ENCODE results near the gene HDAC7.

The HDAC7 gene

GRCh38 chr12:47740606-47741339 lies 78.9 kb downstream of the HDAC7 start:
- no peak for DNase-seq (ENCODE audit: extremely low spot score)
- CTCF ChIA-PET, result interaction anchor here (0.6 to 6.3 kb wide), 11 partner anchors 7 to 98 kb away, joined by 3 to 85 read pairs (median 5); partner anchors contain the start of gene RPAP3
- TF ChIP-seq ZNF384 (IDR thresholded peaks at IDR 0.05) (no peak), HDGF (IDR thresholded peaks at IDR 0.05; ENCODE audit: borderline replicate concordance) (no peak), CTBP1 (IDR thresholded peaks at IDR 0.05; ENCODE audit: borderline replicate concordance) (no peak), TARDBP (IDR thresholded peaks at IDR 0.05) (no peak), FOXK2 (IDR thresholded peaks at IDR 0.05) (no peak), FOXM1 (IDR thresholded peaks at IDR 0.05; ENCODE audit: borderline replicate concordance) (no peak), L3MBTL2 (conservative IDR thresholded peaks at IDR 0.05) (no peak), ARNT (IDR thresholded peaks at IDR 0.05) (no peak), SUZ12 (IDR thresholded peaks at IDR 0.05) (no peak), SP1 (IDR thresholded peaks at IDR 0.05) (no peak), LEF1 (IDR thresholded peaks at IDR 0.05; ENCODE audit: borderline replicate concordance) (no peak)
- POLR2A ChIA-PET, result interaction anchor here (0.9 kb wide), 1 partner anchor 35 kb away, joined by 3 read pairs; the partner anchor contains the start of gene RPAP3

- POLR2A ChIA-PET, result no interaction called here
- DNase-seq (ENCODE audit: extremely low spot score), result no peak
- CTCF ChIA-PET, result interaction anchor here (0.6 to 6.3 kb wide), 3 partner anchors 16 to 98 kb away, joined by 3 to 85 read pairs (median 3); no protein-coding TSS in a partner anchor
- TF ChIP-seq HDGF (IDR thresholded peaks at IDR 0.05; ENCODE audit: borderline replicate concordance) (no peak), ELF4 (IDR thresholded peaks at IDR 0.05) (no peak), FOXK2 (IDR thresholded peaks at IDR 0.05) (no peak), L3MBTL2 (conservative IDR thresholded peaks at IDR 0.05) (no peak), PKNOX1 (IDR thresholded peaks at IDR 0.05) (no peak), ZNF384 (IDR thresholded peaks at IDR 0.05) (no peak), TARDBP (IDR thresholded peaks at IDR 0.05) (no peak)
Observed at GRCh38 chr12:47739979-47740378, 79.7 kb downstream of the HDAC7 start.

GRCh38 chr12:47739297-47739696 lies 80.4 kb downstream of the HDAC7 start:
- TF ChIP-seq L3MBTL2 (conservative IDR thresholded peaks at IDR 0.05) (no peak), CTBP1 (IDR thresholded peaks at IDR 0.05; ENCODE audit: borderline replicate concordance) (no peak), TARDBP (IDR thresholded peaks at IDR 0.05) (no peak), LEF1 (IDR thresholded peaks at IDR 0.05; ENCODE audit: borderline replicate concordance) (no peak), ELF4 (IDR thresholded peaks at IDR 0.05) (no peak), SUZ12 (IDR thresholded peaks at IDR 0.05) (no peak), BHLHE40 (IDR thresholded peaks at IDR 0.05; ENCODE audit: borderline replicate concordance) (no peak), FOXA1 (IDR thresholded peaks at IDR 0.05) (no peak), FOXM1 (IDR thresholded peaks at IDR 0.05; ENCODE audit: borderline replicate concordance) (no peak), ZNF384 (IDR thresholded peaks at IDR 0.05) (no peak), ARNT (IDR thresholded peaks at IDR 0.05) (no peak), HDGF (IDR thresholded peaks at IDR 0.05; ENCODE audit: borderline replicate concordance) (no peak), NFRKB (IDR thresholded peaks at IDR 0.05) (no peak), SP1 (IDR thresholded peaks at IDR 0.05) (no peak), PKNOX1 (IDR thresholded peaks at IDR 0.05) (no peak)
- CTCF ChIA-PET, result interaction anchor here (1.1 to 6.3 kb wide), 2 partner anchors 29 to 98 kb away, joined by 3 to 85 read pairs; no protein-coding TSS in a partner anchor
- POLR2A ChIA-PET, result no interaction called here
- DNase-seq (ENCODE audit: extremely low spot score), result no peak

- no peak for TF ChIP-seq ZNF384 (IDR thresholded peaks at IDR 0.05)
- no peak for TF ChIP-seq L3MBTL2 (conservative IDR thresholded peaks at IDR 0.05)
- no peak for TF ChIP-seq ELF4 (IDR thresholded peaks at IDR 0.05)
- no peak for TF ChIP-seq BHLHE40 (IDR thresholded peaks at IDR 0.05; ENCODE audit: borderline replicate concordance)
- TF ChIP-seq FOXK2 (IDR thresholded peaks at IDR 0.05), result no peak
- no peak for TF ChIP-seq NFRKB (IDR thresholded peaks at IDR 0.05)
- no peak for TF ChIP-seq TARDBP (IDR thresholded peaks at IDR 0.05)
- TF ChIP-seq PKNOX1 (IDR thresholded peaks at IDR 0.05), result no peak
- no peak for TF ChIP-seq SUZ12 (IDR thresholded peaks at IDR 0.05)
- no peak for TF ChIP-seq FOXM1 (IDR thresholded peaks at IDR 0.05; ENCODE audit: borderline replicate concordance)
- no peak for TF ChIP-seq LEF1 (IDR thresholded peaks at IDR 0.05; ENCODE audit: borderline replicate concordance)
- no peak for TF ChIP-seq ARNT (IDR thresholded peaks at IDR 0.05)
- CTCF ChIA-PET, result no interaction called here
- POLR2A ChIA-PET, result no interaction called here
- no peak for DNase-seq (ENCODE audit: extremely low spot score)
Observed at GRCh38 chr12:47737936-47738594, 81.6 kb downstream of the HDAC7 start.

- POLR2A ChIA-PET, result no interaction called here
- CTCF ChIA-PET, result interaction anchor here (0.5 to 1.6 kb wide), 8 partner anchors 10 to 101 kb away, joined by 3 to 7 read pairs (median 4); partner anchors contain the start of gene RAPGEF3
- no peak for DNase-seq (ENCODE audit: extremely low spot score)
- TF ChIP-seq L3MBTL2 (conservative IDR thresholded peaks at IDR 0.05), result no peak
- TF ChIP-seq PKNOX1 (IDR thresholded peaks at IDR 0.05), result no peak
- TF ChIP-seq FOXK2 (IDR thresholded peaks at IDR 0.05), result no peak
- TF ChIP-seq ELF4 (IDR thresholded peaks at IDR 0.05), result no peak
- TF ChIP-seq CTBP1 (IDR thresholded peaks at IDR 0.05; ENCODE audit: borderline replicate concordance), result no peak
- no peak for TF ChIP-seq BHLHE40 (IDR thresholded peaks at IDR 0.05; ENCODE audit: borderline replicate concordance)
- TF ChIP-seq SP1 (IDR thresholded peaks at IDR 0.05), result no peak
- no peak for TF ChIP-seq HDGF (IDR thresholded peaks at IDR 0.05; ENCODE audit: borderline replicate concordance)
- TF ChIP-seq LEF1 (IDR thresholded peaks at IDR 0.05; ENCODE audit: borderline replicate concordance), result no peak
- no peak for TF ChIP-seq FOXA1 (IDR thresholded peaks at IDR 0.05)
- no peak for TF ChIP-seq ARNT (IDR thresholded peaks at IDR 0.05)
- no peak for TF ChIP-seq ZNF384 (IDR thresholded peaks at IDR 0.05)
- no peak for TF ChIP-seq TARDBP (IDR thresholded peaks at IDR 0.05)
- TF ChIP-seq FOXM1 (IDR thresholded peaks at IDR 0.05; ENCODE audit: borderline replicate concordance), result no peak
- no peak for TF ChIP-seq NFRKB (IDR thresholded peaks at IDR 0.05)
- TF ChIP-seq SUZ12 (IDR thresholded peaks at IDR 0.05), result no peak
Observed at GRCh38 chr12:47736877-47737676, 82.6 kb downstream of the HDAC7 start.
